ENCODE data around the gene ZFP3.
A peak's percentile ranks its signal among the peaks of the same experiment; 100 is the strongest.
"Not testable (repeated sequence)": the region's sequence is repeated elsewhere in the genome, so short reads cannot be mapped to it uniquely, and the experiment has no call there.

Gene ZFP3

DNA sequence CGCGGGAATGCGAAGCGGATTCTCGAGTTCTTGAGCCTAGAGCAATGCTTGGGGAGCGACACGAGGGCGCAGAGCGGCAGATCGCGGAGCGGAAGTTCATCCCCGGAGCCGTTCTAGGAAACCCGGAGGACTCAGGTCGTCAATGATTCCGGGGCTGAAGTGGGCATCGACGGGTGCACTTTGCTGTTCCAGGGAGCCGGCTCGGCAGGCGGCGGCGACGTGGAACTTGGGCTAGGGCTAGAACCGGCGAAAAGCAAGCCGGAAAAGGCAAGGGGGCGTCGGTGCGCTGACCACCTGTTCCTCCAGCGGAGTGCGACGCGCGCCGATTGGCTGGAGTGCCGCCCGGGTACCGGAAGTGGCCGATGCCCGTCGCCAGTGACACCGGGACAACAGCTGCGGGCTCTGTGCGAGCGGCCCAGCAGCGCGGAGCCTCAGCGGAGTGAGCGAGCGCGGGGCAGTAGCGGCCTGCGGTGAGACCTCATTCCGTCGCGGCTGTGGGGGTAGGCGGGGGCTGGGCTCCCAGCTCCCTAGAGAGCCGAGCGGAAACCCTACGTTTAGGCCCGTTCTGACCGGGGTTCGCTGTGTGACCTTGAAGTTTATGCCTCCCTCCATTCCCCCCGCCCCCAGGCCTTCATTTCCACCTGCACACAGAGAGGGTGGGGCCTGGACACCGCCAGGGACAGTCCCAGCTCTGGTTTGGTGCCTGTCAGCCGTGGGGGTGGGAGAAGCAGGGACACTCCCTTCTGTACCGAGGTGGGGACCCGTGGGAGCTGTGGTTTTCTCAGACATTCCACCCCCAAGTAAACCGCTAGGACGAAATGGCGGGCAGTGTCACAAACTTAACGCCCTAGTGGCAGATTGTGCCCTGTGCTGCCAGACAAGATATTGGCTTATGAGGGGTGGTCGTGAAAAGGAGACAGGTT is at the start of gene ZFP3:
TSS of gene ZFP3 (plus strand) at position 362 of the 923 bp plus-strand sequence. CDS start 13,038 bp downstream, outside the sequence.
- DNase-seq, result peak; percentile 63

DNA sequence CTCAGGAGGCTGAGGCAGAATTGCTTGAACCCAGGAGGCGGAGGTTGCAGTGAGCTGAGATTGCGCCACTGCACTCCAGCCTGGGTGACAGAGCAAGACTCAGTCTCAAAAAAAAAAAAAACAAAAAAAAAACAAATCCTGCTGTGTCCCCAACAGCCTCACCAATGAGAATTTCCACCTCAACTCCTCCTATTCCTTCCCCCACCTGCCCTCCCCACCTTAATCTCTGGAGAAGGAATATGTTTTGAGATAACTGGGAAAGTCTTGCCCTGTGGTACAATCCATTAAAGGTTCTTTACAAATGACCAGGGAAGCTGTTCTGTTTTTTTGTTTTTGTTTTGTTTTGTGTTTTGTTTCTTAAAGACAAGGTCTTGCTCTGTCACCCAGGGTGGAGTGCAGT is 48.1 kb upstream of the ZFP3 start:
- DNase-seq, result not testable (repeated sequence)

DNA sequence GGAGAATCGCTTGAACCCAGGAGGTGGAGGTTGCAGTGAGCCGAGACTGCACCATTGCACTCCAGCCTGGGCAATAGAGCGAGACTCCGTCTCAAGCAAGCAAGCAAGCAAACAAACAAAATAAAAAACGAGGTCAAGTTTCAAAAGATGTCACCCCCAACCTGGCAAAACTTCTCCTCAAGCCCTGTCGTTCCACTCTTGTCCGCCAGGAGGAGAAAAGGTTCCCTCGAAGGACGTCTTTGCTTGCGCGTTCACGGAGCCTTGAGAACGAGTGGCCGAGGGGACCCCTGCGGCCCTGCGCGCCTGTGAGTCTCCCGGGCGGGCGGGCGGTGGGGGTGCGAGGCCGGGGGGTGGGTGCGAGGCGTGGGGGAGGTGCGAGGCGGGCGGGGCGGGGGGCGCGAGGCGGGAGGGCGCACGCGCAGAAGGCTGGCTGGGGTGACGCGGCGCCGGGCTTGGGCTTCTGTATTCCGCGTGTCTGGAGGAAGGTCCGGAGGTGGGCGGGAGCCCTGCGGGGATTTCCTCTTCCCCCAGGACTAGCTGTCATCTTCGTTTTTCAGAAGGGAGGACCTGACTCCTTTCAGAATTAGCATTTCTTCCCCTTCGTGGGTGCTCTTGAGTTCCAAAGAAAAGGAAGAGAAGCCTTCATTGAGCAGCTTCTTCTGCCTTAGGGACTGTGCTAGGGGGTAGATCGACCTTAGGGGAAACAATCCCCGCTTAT is 46.7 kb upstream of the ZFP3 start:
- peak; percentile 5 for DNase-seq

DNA sequence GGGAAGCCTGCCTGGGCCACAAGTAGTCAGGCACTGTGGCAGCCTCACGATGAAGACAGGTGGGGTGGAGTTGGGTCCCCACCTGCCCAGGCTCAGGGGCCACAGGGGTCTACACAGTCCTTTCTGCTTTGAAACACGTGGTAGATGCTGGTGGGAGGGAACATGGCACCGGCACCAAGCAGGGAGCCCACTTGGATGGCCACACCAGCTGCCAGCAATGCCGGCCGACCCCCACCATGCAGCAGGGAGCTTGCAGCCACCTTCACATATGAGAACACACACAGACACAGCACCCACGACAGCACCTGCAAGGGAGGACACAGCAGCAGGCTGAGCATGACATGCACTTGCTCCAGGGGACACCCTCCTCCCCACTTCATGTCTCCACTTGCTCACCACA is 45.4 kb upstream of the ZFP3 start:
- no peak for DNase-seq

DNA sequence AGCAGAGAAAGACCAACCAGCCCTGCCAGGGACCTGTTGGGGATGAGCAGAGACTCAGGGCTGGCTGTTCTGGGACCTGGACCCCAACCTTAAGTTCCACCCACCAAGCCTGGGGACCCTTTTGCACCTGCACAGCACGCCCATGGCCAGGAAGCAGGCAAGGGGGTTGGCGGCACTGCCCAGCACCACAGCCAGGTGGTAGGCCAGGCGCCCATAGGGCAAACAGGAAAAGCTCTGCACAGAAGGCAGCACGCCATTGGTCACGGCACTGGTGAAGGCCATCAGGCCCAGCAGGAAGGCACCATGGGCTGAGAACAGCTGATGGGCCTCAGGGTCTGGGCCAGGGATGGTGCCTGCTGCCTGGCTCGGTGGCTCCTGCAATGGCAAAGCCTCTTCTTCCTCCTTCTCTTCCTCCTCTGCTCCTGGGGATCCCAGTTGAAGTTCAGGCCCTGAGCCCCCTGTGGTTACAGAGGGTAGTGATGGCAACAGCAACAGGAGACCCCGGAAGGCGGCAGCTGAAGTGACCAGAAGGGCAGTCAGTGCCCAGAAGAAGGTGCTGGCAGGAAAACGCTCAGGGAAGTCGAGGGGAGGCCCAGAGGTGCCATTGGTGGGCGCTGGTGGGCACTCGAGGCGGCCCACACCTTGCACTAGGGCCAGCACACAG is 44.8 kb upstream of the ZFP3 start:
- DNase-seq, result no peak

DNA sequence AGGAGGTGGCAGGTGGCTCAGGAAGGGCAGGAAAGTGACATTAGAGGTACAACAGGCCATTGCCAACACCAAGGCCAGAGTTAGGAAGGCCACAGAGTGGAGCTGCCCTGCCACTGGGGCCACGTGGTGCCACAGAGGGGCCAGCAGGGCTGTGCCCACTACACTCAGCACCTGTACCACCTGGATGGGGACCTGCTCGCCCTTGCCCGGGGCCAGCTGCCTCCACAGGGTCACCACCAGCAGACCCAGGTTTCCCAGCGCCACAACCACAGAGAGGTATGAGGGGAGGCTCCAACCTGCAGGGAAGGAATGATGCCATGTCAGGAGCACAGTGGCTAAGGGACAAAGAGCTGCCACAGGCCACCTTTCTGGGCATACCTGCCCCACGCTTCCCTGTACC is 44.2 kb upstream of the ZFP3 start:
- no peak for DNase-seq

DNA sequence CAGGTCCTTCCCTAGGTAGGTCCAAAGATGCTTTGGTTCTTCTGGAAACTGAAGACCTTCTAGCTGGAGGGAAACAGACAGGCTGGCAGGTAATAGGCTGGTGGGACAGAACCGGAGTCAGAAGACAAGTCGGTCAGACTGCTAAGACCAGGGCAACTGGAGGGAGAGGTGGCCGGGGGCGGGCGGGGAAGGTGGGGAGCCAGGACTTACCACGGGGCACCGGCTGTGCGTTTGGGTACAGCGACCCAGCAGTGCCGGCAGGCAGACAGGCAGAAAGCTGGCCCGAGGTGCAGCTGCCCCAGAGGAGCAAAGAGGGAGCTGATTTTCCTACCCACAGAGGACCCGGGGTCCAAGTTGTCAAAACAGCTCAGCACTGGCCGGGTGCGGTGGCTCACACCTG is 43.6 kb upstream of the ZFP3 start:
- no peak for DNase-seq

DNA sequence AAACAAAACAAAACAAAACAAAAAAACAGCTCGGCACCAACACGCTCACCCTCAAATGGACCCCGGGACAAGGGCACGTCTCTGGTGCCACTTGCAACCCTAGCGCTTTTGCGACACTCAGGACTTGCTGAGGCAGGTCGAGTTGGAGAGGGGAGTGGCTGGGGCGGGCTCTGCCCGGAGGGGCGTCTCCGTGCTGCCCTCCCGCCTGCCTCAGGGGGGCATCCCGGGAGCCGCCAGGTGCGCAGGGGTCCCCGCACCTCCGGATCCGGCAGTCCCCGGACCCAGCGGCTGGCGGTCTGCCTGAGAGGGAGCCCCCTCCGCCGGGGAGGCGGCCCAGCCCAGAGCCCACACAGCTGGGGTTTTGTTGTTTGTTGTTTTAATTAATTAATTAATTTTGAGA is 43.0 kb upstream of the ZFP3 start, which contains the start of gene SLC52A1:
TSS of gene SLC52A1 (minus strand) at position 112 of the 400 bp plus-strand sequence. CDS start 820 bp downstream, outside the sequence.
- no peak for DNase-seq

DNA sequence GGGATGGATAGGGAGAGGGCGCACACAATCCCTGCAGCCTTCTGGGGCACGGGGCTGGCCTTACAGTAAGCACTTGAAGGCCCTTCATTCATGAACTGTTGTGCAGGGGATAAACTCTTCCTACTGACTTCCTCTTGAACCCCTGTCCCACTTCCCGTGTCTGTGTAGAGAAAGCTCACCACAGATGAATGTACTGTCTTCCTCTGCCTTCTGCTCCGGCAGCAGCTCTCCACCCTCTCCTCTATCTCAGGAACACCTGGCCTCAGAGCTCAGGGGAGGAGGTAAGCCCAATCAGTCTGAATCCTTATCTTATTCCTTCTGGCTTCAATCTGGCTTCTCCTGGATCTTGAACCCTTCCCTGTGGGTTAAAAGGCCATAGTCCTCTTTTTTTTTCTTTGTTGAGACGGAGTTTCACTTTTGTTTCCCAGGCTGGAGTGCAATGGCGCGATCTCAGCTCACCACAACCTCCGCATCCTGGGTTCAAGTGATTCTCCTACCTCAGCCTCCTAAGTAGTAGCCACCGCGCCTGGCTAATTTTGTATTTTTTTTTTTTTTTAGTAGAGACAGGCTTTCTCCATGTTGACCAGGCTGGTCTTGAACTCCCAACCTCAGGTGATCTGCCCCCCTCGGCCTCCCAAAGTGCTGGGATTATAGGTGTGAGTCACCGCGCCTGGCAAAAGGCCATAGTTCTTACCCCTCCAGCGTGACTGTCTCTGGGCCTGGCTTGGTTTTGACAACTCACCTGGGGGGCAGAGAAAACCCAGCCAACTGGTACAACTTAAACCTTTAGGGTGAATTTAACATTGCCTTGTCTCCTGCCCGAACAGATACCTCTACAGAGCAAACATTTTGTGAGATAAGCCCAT is 35.9 kb upstream of the ZFP3 start:
- no peak for DNase-seq

DNA sequence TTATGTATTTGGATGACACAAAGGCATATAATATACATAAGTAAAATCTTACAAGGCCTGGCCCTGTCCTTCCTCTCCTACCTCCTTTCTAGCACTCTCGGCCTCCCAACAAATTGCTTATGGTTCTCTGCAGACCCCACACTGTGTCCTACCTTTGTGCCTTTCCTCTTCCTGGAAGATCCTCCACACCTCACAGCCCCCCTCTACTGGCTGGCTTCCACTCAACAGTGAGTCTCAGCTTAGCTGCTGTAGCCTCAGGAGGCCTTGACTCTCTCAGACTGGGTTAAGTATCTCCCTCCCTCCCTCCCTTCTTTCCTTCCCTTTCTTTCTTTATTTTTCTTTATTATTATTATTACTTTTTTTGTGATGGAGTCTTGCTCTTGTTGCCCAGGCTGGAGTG is 34.7 kb upstream of the ZFP3 start:
- no peak for DNase-seq

DNA sequence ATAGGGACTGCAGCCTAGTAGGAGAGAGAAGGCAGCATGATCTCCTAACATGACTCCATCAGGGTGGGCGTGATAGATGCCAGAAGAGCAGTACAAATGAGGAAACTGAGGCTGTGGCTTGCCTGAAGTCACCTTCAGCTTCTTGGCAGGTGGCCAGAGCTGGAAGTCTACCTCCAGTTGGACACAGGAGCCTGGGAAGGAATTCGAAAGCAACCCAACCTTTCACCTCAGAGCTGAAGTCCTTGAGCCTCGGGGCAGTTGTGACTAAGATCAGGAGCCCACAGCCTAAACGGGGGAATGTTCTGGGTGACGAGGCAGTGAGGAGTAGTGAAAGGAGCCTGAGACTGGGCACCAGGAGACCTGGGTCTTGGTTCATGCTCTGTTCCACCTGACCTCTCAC is 33.6 kb upstream of the ZFP3 start:
- no peak for DNase-seq

DNA sequence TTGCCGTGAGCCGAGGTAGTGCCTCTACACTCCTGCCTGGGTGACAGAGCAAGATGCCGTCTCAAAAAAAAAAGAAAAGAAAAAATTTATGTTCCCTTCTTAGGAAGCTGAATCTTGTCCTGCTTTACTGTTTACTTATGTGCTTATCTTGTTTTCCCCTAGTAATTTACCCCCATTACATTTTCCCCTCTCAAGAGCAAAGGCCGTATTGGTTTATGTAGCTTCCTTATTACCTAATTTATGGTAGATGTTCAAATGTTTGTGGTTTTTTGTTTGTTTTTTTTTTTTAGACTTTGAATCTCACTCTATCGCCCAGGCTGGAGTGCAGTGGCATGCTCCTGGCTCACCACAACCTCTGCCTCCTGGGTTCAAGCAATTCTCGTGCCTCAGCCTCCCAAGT is 32.8 kb upstream of the ZFP3 start:
- no peak for DNase-seq

DNA sequence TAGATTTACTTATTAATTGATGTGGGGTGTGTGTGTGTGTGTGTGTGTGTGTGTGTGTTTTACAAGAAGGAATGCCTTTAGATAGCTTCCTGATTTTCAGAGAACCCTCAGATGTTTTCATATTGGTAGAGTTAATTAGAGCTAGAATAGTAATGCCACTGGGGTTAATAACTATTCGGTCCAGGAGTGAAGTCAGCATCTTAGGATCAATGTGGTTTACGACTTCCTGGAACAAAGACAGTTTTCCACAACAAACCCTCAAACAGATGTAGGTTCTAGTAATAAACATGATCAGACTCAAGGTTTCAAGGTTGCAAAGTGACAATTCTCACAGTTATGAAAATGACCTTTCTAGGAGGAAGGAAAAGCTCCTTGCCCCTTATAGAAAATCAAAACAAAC is 30.8 kb upstream of the ZFP3 start:
- no peak for DNase-seq

DNA sequence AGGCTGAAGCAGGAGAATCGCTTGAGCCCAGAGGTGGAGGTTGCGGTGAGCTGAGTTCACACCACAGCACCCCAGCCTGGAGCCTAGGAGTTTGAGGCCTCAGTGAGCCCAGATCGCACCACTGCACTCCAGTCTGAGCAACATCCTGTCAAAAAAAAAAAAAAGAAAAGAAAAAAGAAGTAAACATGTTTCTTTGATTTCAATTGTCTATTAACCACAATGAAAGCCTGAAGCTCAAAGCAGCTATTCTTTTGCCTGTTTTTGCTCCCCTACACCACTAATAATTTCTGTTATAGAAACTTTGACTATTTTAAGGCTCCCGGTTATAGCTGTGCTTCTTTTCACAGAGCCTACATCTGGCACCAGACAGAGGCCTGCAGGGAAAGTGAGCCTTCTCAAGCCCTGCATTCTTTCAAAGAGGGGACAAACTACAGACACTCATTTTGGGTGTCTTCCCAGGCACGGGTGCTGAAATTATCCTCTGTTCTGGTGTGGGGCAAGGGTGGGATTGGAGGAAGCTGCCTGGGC is 28.9 kb upstream of the ZFP3 start:
- DNase-seq, result no peak

DNA sequence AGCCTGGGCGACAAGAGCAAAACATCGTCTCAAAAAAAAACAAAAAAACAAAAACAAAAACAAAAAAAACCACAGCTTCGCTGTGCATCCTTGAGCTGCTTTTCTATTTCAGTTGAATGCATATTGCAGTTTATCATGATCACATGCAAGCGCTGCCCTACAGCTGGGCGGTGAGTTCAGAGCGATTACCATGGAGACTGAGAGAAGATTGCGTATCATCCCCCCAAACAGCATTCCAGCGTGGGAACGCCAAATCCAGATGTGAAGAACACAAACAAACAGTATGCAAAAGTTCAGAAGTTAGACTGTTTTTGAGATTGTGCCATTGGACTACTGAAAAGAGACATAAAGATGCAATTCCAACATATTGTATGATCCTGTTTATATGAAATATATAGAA is 28.0 kb upstream of the ZFP3 start:
- no peak for DNase-seq

DNA sequence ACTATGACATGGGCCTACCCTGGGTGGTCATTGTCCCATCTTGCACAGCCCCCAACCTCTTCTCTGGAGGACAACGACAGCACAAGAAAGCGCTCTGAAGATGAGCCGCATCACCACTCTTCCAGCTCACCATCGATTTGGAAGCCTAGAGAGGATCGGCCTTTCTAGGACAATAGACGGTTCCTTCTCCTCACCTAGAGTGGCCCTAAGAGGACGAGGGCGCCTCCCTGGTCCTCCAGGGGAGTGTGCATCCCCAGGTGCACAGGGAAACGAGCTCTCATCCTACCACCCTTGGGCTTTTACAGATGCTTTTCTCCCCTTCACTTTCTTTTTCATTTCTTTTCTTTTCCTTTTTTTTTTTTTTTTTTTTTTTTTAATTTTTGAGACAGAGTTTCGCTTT is 22.7 kb upstream of the ZFP3 start:
- DNase-seq, result no peak

DNA sequence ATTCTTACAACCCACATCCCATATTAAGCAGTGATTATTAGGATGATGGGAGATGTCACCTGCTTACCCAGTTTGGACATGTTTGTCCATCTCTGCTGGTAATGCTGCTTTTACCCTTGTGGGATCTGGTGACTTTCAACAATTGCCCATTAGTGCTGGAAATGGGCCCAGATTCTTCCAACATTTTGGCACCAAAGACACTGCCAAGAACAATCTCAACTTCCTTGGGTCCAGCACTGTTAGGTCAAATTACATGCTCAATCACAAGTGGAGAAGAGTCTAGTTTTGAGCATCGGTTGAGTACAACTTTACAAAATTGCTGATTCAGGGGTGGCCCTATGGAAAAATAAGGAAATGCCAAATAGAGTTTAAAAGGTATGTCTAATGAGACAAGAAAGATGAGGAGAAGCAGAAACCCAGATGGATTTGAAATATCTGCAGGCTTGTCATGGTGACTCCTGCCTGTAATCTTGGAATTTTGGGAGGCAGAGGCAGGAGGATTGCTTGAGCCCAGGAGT is 13.0 kb upstream of the ZFP3 start:
- DNase-seq, result no peak

DNA sequence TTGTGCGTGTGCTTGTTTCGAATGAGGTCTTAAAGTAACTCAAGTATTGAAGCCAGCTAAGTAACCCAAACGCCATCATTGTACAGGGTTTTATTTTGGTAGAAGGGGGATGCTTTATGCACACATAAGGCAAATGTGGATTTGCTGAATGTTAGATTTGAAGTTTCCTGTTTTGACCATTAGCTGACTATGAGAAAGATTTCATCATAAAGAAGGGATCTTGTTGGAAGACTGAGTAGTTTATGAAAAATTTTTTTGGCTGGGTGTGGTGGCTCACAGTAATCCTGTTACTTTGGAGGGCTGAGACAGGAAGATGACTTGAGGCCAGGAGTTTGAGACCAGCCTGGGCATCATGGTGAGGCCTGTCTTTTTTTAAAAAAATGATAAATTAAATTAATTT is 10.0 kb upstream of the ZFP3 start:
- DNase-seq, result no peak

DNA sequence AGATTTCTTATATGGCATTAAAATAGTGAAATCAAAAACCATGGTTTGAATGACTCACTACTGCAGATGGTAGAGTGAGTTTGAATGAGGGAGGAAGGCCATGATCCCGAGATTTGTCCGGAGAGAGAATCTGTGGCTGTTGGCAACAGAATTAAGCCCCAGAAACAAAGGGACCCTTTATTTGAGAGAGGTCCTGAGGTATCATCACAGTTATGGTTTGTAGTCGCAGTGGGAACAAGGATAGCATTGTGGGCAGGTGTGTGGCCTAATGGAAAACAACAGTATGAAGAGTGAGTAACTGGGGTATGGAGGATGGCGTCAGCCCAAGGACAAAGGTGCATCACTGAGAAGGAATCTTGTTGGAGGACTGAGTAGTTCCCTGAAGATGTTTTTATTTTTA is 8.5 kb upstream of the ZFP3 start:
- DNase-seq, result no peak

DNA sequence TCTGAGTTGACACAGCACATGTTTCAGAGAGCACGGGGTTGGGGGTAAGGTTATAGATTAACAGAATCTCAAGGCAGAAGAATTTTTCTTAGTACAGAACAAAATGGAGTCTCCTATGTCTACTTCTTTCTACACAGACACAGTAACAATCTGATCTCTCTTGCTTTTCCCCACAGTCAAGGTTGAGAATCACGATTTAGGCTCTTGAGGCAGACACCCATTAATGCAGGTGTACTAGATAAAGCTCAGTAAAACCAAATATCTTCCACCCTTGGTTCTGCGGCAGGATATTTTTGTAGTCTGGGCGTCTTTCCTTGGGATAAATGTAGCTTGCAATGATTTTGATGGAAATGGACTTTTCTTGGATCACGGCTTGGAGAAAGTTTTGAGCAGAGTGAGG is 2.8 kb upstream of the ZFP3 start:
- DNase-seq, result not testable (repeated sequence)

DNA sequence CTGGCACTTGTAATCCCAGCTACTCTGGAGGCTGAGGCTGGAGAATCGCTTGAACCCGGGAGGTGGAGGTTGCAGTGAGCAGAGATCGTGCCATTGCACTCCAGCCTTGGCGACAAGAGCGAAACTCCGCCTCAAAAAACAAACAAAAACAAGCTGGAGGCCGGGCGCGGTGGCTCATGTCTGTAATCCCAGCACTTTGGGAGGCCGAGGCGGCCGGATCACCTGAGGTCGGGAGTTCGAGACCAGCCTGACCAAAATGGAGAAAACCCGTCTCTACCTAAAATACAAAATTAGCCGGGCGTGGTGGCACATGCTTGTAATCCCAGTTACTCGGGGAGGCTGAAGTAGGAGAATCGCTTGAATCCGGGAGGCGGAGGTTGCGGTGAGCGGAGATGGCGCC is 992 bp upstream of the ZFP3 start:
- DNase-seq, result not testable (repeated sequence)

DNA sequence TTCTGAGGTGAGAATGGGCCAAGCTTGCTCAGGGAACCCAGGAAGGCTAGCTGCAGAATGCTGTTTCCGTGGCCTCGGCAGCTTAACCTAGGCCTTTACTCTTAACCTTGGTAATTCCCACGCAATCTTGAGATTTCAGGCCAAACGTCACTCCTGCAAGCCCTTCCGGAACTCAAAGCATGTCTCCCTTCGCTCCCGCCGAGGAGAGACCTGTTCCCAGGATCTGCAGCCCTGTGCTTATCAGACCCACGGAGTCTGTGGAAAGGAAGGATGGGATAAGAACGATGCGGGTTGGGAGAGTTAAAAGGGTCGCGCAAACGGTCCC is 524 bp upstream of the ZFP3 start:
- no peak for DNase-seq
